ENCODE measurements around the gene C1orf198.

Gene C1orf198

DNA sequence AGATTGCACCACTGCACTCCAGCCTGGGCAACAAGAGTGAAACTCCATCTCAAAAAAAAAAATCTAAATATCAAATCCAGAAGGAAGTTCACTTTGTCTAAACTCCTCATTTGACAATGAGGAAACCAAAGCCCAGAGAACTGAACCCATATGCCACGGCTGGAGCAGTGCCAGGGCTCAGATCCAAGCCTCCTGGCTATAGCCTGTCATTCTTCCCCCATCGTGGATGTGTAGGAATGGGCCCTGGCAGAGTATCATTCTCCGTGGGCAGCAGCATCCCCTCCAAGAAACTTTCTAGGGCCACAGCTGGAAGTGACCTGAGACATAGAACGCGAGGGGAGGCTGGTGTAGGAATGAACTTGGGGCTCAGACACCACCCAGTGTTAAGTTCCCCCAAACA is 73.9 kb downstream of the C1orf198 start:
- Histone ChIP-seq H3K27me3 (ENCODE audit: control insufficient read depth, insufficient read depth, low read length) (peaks cover 57% of the 10 kb centered on the region), H3K9ac (ENCODE audit: low read length) (no peak overlapping the region), H3K9me3 (ENCODE audit: control insufficient read depth, insufficient read depth, low read depth, low read length) (no peaks in the 10 kb centered on the region), H3K4me3 (ENCODE audit: low read depth, low read length) (no peak overlapping the region), H3K36me3 (ENCODE audit: control insufficient read depth, insufficient read depth, low read length) (no peaks in the 10 kb centered on the region), H3K4me1 (ENCODE audit: control insufficient read depth, insufficient read depth, low read length) (no peaks in the 10 kb centered on the region), H3K27ac (ENCODE audit: low read depth, low read length) (no peak overlapping the region)

- Histone ChIP-seq H3K27ac (ENCODE audit: low read depth, low read length) (no peak overlapping the region), H3K36me3 (ENCODE audit: control insufficient read depth, insufficient read depth, low read length) (no peaks in the 10 kb centered on the region), H3K27me3 (ENCODE audit: control insufficient read depth, insufficient read depth, low read length) (peaks cover 67% of the 10 kb centered on the region), H3K4me3 (ENCODE audit: low read depth, low read length) (no peak overlapping the region), H3K9me3 (ENCODE audit: control insufficient read depth, insufficient read depth, low read depth, low read length) (no peaks in the 10 kb centered on the region), H3K4me1 (ENCODE audit: control insufficient read depth, insufficient read depth, low read length) (no peaks in the 10 kb centered on the region), H3K9ac (ENCODE audit: low read length) (no peak overlapping the region)
These were observed 74.9 kb downstream of the C1orf198 start for GRCh38 chr1:230793463-230793745.

GRCh38 chr1:230792691-230793462 is 75.4 kb downstream of the C1orf198 start:
- Histone ChIP-seq H3K27me3 (ENCODE audit: control insufficient read depth, insufficient read depth, low read length) (peaks cover 73% of the 10 kb centered on the region), H3K36me3 (ENCODE audit: control insufficient read depth, insufficient read depth, low read length) (no peaks in the 10 kb centered on the region), H3K27ac (ENCODE audit: low read depth, low read length) (no peak overlapping the region), H3K9me3 (ENCODE audit: control insufficient read depth, insufficient read depth, low read depth, low read length) (no peaks in the 10 kb centered on the region), H3K4me1 (ENCODE audit: control insufficient read depth, insufficient read depth, low read length) (no peaks in the 10 kb centered on the region), H3K4me3 (ENCODE audit: low read depth, low read length) (no peak overlapping the region), H3K9ac (ENCODE audit: low read length) (no peak overlapping the region)

- H3K4me3 ChIP-seq (ENCODE audit: low read depth, low read length): no peak overlapping the region
- H3K9me3 ChIP-seq (ENCODE audit: control insufficient read depth, insufficient read depth, low read depth, low read length): no peaks in the 10 kb centered on the region
- no peaks in the 10 kb centered on the region for H3K4me1 ChIP-seq (ENCODE audit: control insufficient read depth, insufficient read depth, low read length)
- peaks cover 73% of the 10 kb centered on the region for H3K27me3 ChIP-seq (ENCODE audit: control insufficient read depth, insufficient read depth, low read length)
- H3K27ac ChIP-seq (ENCODE audit: low read depth, low read length): no peak overlapping the region
- H3K9ac ChIP-seq (ENCODE audit: low read length): no peak overlapping the region
- no peaks in the 10 kb centered on the region for H3K36me3 ChIP-seq (ENCODE audit: control insufficient read depth, insufficient read depth, low read length)
These were observed 76.2 kb downstream of the C1orf198 start for GRCh38 chr1:230791986-230792564.

GRCh38 chr1:230790026-230790425 is 78.3 kb downstream of the C1orf198 start:
- Histone ChIP-seq H3K4me3 (ENCODE audit: low read depth, low read length) (no peak overlapping the region), H3K4me1 (ENCODE audit: control insufficient read depth, insufficient read depth, low read length) (peaks cover 10% of the 10 kb centered on the region), H3K27ac (ENCODE audit: low read depth, low read length) (no peak overlapping the region), H3K9me3 (ENCODE audit: control insufficient read depth, insufficient read depth, low read depth, low read length) (no peaks in the 10 kb centered on the region), H3K9ac (ENCODE audit: low read length) (no peak overlapping the region), H3K36me3 (ENCODE audit: control insufficient read depth, insufficient read depth, low read length) (no peaks in the 10 kb centered on the region), H3K27me3 (ENCODE audit: control insufficient read depth, insufficient read depth, low read length) (peaks cover 82% of the 10 kb centered on the region)

- Histone ChIP-seq H3K4me1 (ENCODE audit: control insufficient read depth, insufficient read depth, low read length) (peaks cover 13% of the 10 kb centered on the region), H3K9me3 (ENCODE audit: control insufficient read depth, insufficient read depth, low read depth, low read length) (peaks cover 2% of the 10 kb centered on the region; the same call in 1 of the 2 replicates), H3K9ac (ENCODE audit: low read length) (no peak overlapping the region), H3K27me3 (ENCODE audit: control insufficient read depth, insufficient read depth, low read length) (peaks cover 87% of the 10 kb centered on the region), H3K36me3 (ENCODE audit: control insufficient read depth, insufficient read depth, low read length) (no peaks in the 10 kb centered on the region), H3K4me3 (ENCODE audit: low read depth, low read length) (no peak overlapping the region), H3K27ac (ENCODE audit: low read depth, low read length) (no peak overlapping the region)
These were observed 79.6 kb downstream of the C1orf198 start for GRCh38 chr1:230788561-230789275.

DNA sequence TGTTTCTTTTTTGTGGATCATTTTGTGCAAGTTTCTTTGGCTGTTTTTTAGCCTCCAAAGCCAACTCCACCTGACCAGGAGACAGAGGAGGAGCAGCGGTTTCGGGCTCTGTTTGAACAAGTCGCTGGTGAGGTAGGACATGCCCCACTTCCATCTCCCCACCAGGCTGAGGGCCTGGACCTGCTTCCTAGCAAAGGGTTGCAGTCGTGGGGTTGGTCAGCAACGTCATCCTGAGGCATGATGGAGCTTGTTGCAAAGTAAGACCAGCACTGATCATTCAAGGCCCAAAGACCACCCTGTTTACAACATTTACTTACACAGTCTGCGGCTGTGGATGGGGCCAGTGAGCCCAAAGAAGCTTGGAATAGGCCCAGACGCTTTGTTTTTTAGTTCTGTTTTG is 80.8 kb downstream of the C1orf198 start:
- no peak overlapping the region for H3K4me3 ChIP-seq (ENCODE audit: low read depth, low read length)
- peaks cover 2% of the 10 kb centered on the region; the same call in 1 of the 2 replicates for H3K9me3 ChIP-seq (ENCODE audit: control insufficient read depth, insufficient read depth, low read depth, low read length)
- peaks cover 13% of the 10 kb centered on the region for H3K4me1 ChIP-seq (ENCODE audit: control insufficient read depth, insufficient read depth, low read length)
- no peak overlapping the region for H3K9ac ChIP-seq (ENCODE audit: low read length)
- peaks cover 92% of the 10 kb centered on the region for H3K27me3 ChIP-seq (ENCODE audit: control insufficient read depth, insufficient read depth, low read length)
- H3K27ac ChIP-seq (ENCODE audit: low read depth, low read length): no peak overlapping the region
- no peaks in the 10 kb centered on the region for H3K36me3 ChIP-seq (ENCODE audit: control insufficient read depth, insufficient read depth, low read length)

All from HUES6 (cell line).